Smooth muscle cell (in vitro differentiated cells): Measurements from ENCODE around the gene ADGRF1. TPM values are rescaled to one million over a fixed set of nuclear protein-coding genes. Genes with fewer than 3 reads are reported as not detected.

Source experiments
- DNase-seq: peaks from one replicate; lab custom pipeline; 2025; ENCODE audit not compliant: unreplicated experiment; lab: John Stamatoyannopoulos, UW
- H2AFZ ChIP-seq: fragments of 200-600 bp; sonication (generic); 2 replicates; pipeline ENCODE4 v1.6.0; 2016; ENCODE audit warnings: antibody characterized with exemption, low read depth, mild to moderate bottlenecking
- H3F3A ChIP-seq: fragments of 200-600 bp; sonication (generic); 2 replicates; pipeline ENCODE4 v1.6.0; 2017; ENCODE audit warnings: antibody characterized with exemption, low read depth
- H3K27ac ChIP-seq: fragments of 200-600 bp; sonication (generic); 2 replicates; pipeline ENCODE4 v1.5.1; 2016; ENCODE audit warnings: low read depth, mild to moderate bottlenecking
- H3K27me3 ChIP-seq: fragments of 200-600 bp; sonication (generic); 2 replicates; pipeline ENCODE4 v1.6.1; 2016; ENCODE audit warnings: low read depth, mild to moderate bottlenecking
- H3K36me3 ChIP-seq: fragments of 200-600 bp; sonication (generic); 2 replicates; pipeline ENCODE4 v1.5.1; 2016; ENCODE audit warnings: low read depth
- H3K4me1 ChIP-seq: fragments of 200-600 bp; sonication (generic); 2 replicates; pipeline ENCODE4 v1.5.1; 2016; ENCODE audit warnings: low read depth
- H3K4me2 ChIP-seq: fragments of 200-600 bp; sonication (generic); 2 replicates; pipeline ENCODE4 v1.6.0; 2016; ENCODE audit warnings: mild to moderate bottlenecking
- H3K4me3 ChIP-seq: fragments of 200-600 bp; sonication (generic); 2 replicates; pipeline ENCODE4 v1.5.1; 2016; ENCODE audit warnings: mild to moderate bottlenecking
- H3K79me2 ChIP-seq: fragments of 200-600 bp; sonication (generic); 2 replicates; pipeline ENCODE4 v1.6.0; 2016; ENCODE audit warnings: low read depth, mild to moderate bottlenecking
- H3K9ac ChIP-seq: fragments of 200-600 bp; sonication (generic); 2 replicates; pipeline ENCODE4 v1.6.0; 2016; ENCODE audit warnings: low read depth
- H3K9me3 ChIP-seq: fragments of 200-600 bp; sonication (generic); replicated peaks from 2 replicates; pipeline ENCODE4 v1.5.1; 2016; ENCODE audit warnings: low read depth
- H4K20me1 ChIP-seq: fragments of 200-600 bp; sonication (generic); 2 replicates; pipeline ENCODE4 v1.6.0; 2016; ENCODE audit warnings: low read depth
- CTCF ChIP-seq: fragments of 200-600 bp; sonication (generic); IDR thresholded peaks from 2 replicates; pipeline ENCODE4 v1.5.1; 2017; ENCODE audit warnings: borderline replicate concordance, mild to moderate bottlenecking, antibody characterized with exemption; ENCODE audit not compliant: insufficient read depth, poor library complexity, severe bottlenecking
- WGBS: methylation state at CpG from one replicate; pipeline ENCODE4 v1.1.7; 2016; ENCODE audit warnings: low lambda C conversion rate; 5-methylcytosine and 5-hydroxymethylcytosine counted together
- polyA plus RNA-seq: library from polyadenylated mRNA; unstranded; fragments of >200 nt; fragmentation: Nextera tagmentation; extraction: Ambion mirVana; gene quantifications from 2 replicates; pipeline ENCODE4 v1.2.1, GENCODE V29; 2016
- total RNA-seq: library from RNA; depleted of rRNA; stranded (reverse); fragments of >200 nt; gene quantifications from 2 replicates; pipeline ENCODE4 v1.2.3, GENCODE V29; 2014

Gene ADGRF1
- total and polyA plus RNA-seq, 2 experiments from 2014 or later: not detected

GRCh38 chr6:47022191-47022590, 19.9 kb downstream of the ADGRF1 start:
- Histone ChIP-seq H3K27me3 (peaks cover 13% of the 10 kb centered on the region), H3K9ac (no peak overlapping the region), H3K36me3 (no peaks in the 10 kb centered on the region), H3K4me1 (peaks cover 1% of the 10 kb centered on the region), H3K79me2 (no peaks in the 10 kb centered on the region), H3K4me3 (no peak overlapping the region), H3K27ac (no peak overlapping the region), H2AFZ (no peak overlapping the region), H3K4me2 (no peak overlapping the region), H3F3A (no peaks in the 10 kb centered on the region), H3K9me3 (no peaks in the 10 kb centered on the region), H4K20me1 (no peaks in the 10 kb centered on the region)
- TF ChIP-seq CTCF: no peak
- 95% methylated on average over 3 of the region's 3 CpGs for WGBS
- DNase-seq: no peak

- H3K36me3 ChIP-seq: no peaks in the 10 kb centered on the region
- no peaks in the 10 kb centered on the region for H3K79me2 ChIP-seq
- no peak for DNase-seq
- H3K4me2 ChIP-seq: no peak overlapping the region
- H3K27me3 ChIP-seq: peaks cover 13% of the 10 kb centered on the region
- H3K4me1 ChIP-seq: peaks cover 14% of the 10 kb centered on the region
- 71% methylated on average over 5 of the region's 5 CpGs for WGBS
- H4K20me1 ChIP-seq: no peaks in the 10 kb centered on the region
- TF ChIP-seq CTCF: no peak
- no peak overlapping the region for H3K27ac ChIP-seq
- no peak overlapping the region for H3K9ac ChIP-seq
- H2AFZ ChIP-seq: no peak overlapping the region
- H3K9me3 ChIP-seq: no peaks in the 10 kb centered on the region
- H3K4me3 ChIP-seq: no peak overlapping the region
- H3F3A ChIP-seq: no peaks in the 10 kb centered on the region
Observed at GRCh38 chr6:47019941-47020340, 22.2 kb downstream of the ADGRF1 start.

- no peaks in the 10 kb centered on the region for H3K36me3 ChIP-seq
- H3K27ac ChIP-seq: no peak overlapping the region
- H4K20me1 ChIP-seq: no peaks in the 10 kb centered on the region
- H3K4me1 ChIP-seq: peaks cover 14% of the 10 kb centered on the region
- no peaks in the 10 kb centered on the region for H3K79me2 ChIP-seq
- H3K4me2 ChIP-seq: no peak overlapping the region
- no peak overlapping the region for H2AFZ ChIP-seq
- no peak overlapping the region for H3K4me3 ChIP-seq
- H3K9me3 ChIP-seq: no peaks in the 10 kb centered on the region
- no peaks in the 10 kb centered on the region for H3F3A ChIP-seq
- peaks cover 13% of the 10 kb centered on the region for H3K27me3 ChIP-seq
- no peak for DNase-seq
- no peak for TF ChIP-seq CTCF
- no peak overlapping the region for H3K9ac ChIP-seq
- WGBS: 86% methylated on average over 2 of the region's 2 CpGs
Observed at GRCh38 chr6:47016909-47017308, 25.2 kb downstream of the ADGRF1 start.

- Histone ChIP-seq H3K4me2 (no peak overlapping the region), H3K4me3 (no peak overlapping the region), H3K9me3 (no peaks in the 10 kb centered on the region), H3K9ac (no peak overlapping the region), H2AFZ (no peak overlapping the region), H3F3A (no peaks in the 10 kb centered on the region), H3K79me2 (no peaks in the 10 kb centered on the region), H3K4me1 (peaks cover 14% of the 10 kb centered on the region), H3K36me3 (no peaks in the 10 kb centered on the region), H3K27me3 (peaks cover 13% of the 10 kb centered on the region), H4K20me1 (no peaks in the 10 kb centered on the region), H3K27ac (no peak overlapping the region)
- no peak for TF ChIP-seq CTCF
- no peak for DNase-seq
- 77% methylated on average over 4 of the region's 4 CpGs for WGBS
Observed at GRCh38 chr6:47016261-47016660, 25.9 kb downstream of the ADGRF1 start.
